Osteoblast (primary cell): ENCODE data around the gene GAGE1. TPM values are rescaled to one million over a fixed set of nuclear protein-coding genes. Genes with fewer than 3 reads are reported as not detected.

Experiments
- DNase-seq: peaks from one replicate; pipeline ENCODE4 v3.0.0; 2011; ENCODE audit warnings: low spot score, mixed read lengths; ENCODE audit not compliant: insufficient read length; ENCODE audit errors: missing footprints
- H2AFZ ChIP-seq: 2 replicates; pipeline ENCODE4 v1.6.0; 2011; ENCODE audit warnings: mild to moderate bottlenecking, low read length
- H3K27ac ChIP-seq: 2 replicates; pipeline ENCODE4 v1.5.1; 2011; ENCODE audit warnings: mild to moderate bottlenecking, low read depth, low read length, moderate library complexity
- H3K27me3 ChIP-seq: 2 replicates; pipeline ENCODE4 v1.6.0; 2012; ENCODE audit warnings: mild to moderate bottlenecking, control low read depth, inconsistent platforms, low read length, moderate library complexity; ENCODE audit not compliant: insufficient read depth
- H3K36me3 ChIP-seq: 2 replicates; pipeline ENCODE4 v1.5.1; 2011; ENCODE audit warnings: mild to moderate bottlenecking, low read length, control low read depth, moderate library complexity; ENCODE audit not compliant: insufficient read depth
- H3K4me1 ChIP-seq: 2 replicates; pipeline ENCODE4 v1.5.1; 2011; ENCODE audit warnings: mild to moderate bottlenecking, low read length, control low read depth, moderate library complexity; ENCODE audit not compliant: insufficient read depth
- H3K4me2 ChIP-seq: 2 replicates; pipeline ENCODE4 v1.6.0; 2011; ENCODE audit warnings: mild to moderate bottlenecking, low read length; ENCODE audit not compliant: insufficient read depth
- H3K4me3 ChIP-seq: fragments of 200-600 bp; sonication (generic); 3 replicates; pipeline ENCODE4 v1.5.1; 2012; ENCODE audit warnings: mild to moderate bottlenecking, low read length, inconsistent platforms; ENCODE audit not compliant: insufficient read depth
- H3K79me2 ChIP-seq: 2 replicates; pipeline ENCODE4 v1.6.0; 2012; ENCODE audit warnings: mild to moderate bottlenecking, low read length, control low read depth, inconsistent platforms; ENCODE audit not compliant: insufficient read depth
- H3K9me3 ChIP-seq: 2 replicates; pipeline ENCODE4 v1.5.1; 2011; ENCODE audit warnings: low read depth, low read length, control low read depth
- H4K20me1 ChIP-seq: 2 replicates; pipeline ENCODE4 v1.6.0; 2012; ENCODE audit warnings: mild to moderate bottlenecking, low read length, control low read depth; ENCODE audit not compliant: insufficient read depth
- CTCF ChIP-seq: IDR thresholded peaks from 2 replicates; pipeline ENCODE4 v1.5.1; 2011; ENCODE audit warnings: mild to moderate bottlenecking, low read depth, low read length, moderate library complexity; ENCODE audit errors: extremely low read depth
- total RNA-seq: library from RNA; depleted of rRNA; stranded (reverse); fragments of >200 nt; gene quantifications from 2 replicates; pipeline ENCODE4 v1.2.3, GENCODE V29; 2012

GAGE1 gene
- total RNA-seq, 1 donor, result not detected

GRCh38 chrX:49644991-49645637 is 46.3 kb downstream of the GAGE1 start:
- Histone ChIP-seq H2AFZ (no peak overlapping the region), H3K27ac (no peak overlapping the region), H3K4me3 (no peak overlapping the region), H3K27me3 (peaks cover 8% of the 10 kb centered on the region), H3K4me2 (no peak overlapping the region), H3K36me3 (no peaks in the 10 kb centered on the region), H3K4me1 (no peaks in the 10 kb centered on the region), H3K9me3 (no peaks in the 10 kb centered on the region), H4K20me1 (no peaks in the 10 kb centered on the region), H3K79me2 (no peaks in the 10 kb centered on the region)
- no peak for TF ChIP-seq CTCF
- DNase-seq, result no peak

GRCh38 chrX:49656533-49656932 is 57.7 kb downstream of the GAGE1 start:
- no peak overlapping the region for H3K27ac ChIP-seq
- H3K27me3 ChIP-seq, result no peaks in the 10 kb centered on the region
- H3K9me3 ChIP-seq, result no peaks in the 10 kb centered on the region
- H4K20me1 ChIP-seq, result no peaks in the 10 kb centered on the region
- no peak for DNase-seq
- no peaks in the 10 kb centered on the region for H3K36me3 ChIP-seq
- no peak overlapping the region for H3K4me2 ChIP-seq
- no peaks in the 10 kb centered on the region for H3K79me2 ChIP-seq
- no peaks in the 10 kb centered on the region for H3K4me1 ChIP-seq
- no peak overlapping the region for H2AFZ ChIP-seq
- no peak overlapping the region for H3K4me3 ChIP-seq
- TF ChIP-seq CTCF, result no peak

Other genes starting within 250 kb of the GAGE1 start
- not detected in 2 replicates for gene GAGE12C, start 66.8 kb upstream of the GAGE1 start, total RNA-seq
- gene GAGE12D, start 57.3 kb upstream of the GAGE1 start, total RNA-seq, result not detected in 2 replicates
- not detected in 2 replicates for gene GAGE12E, start 47.7 kb upstream of the GAGE1 start, total RNA-seq
- not detected in 2 replicates for gene GAGE12F, start 38.2 kb upstream of the GAGE1 start, total RNA-seq
- not detected in 2 replicates for gene GAGE12G, start 28.6 kb upstream of the GAGE1 start, total RNA-seq
- gene GAGE12H, start 19.1 kb upstream of the GAGE1 start, total RNA-seq, result not detected in 2 replicates
- gene GAGE2A, start 9.5 kb upstream of the GAGE1 start, total RNA-seq, result not detected in 2 replicates
- not detected in 2 replicates for gene PAGE1, start 97.0 kb downstream of the GAGE1 start, total RNA-seq
- gene PAGE4, start 230.3 kb downstream of the GAGE1 start, total RNA-seq, result not detected in 2 replicates